HG02588 (cell line): Measurements from ENCODE around the gene GLRB.
"Not testable (repeated sequence)": the region's sequence is repeated elsewhere in the genome, so short reads cannot be mapped to it uniquely, and the experiment has no call there.

Experiments
- ATAC-seq: cut with Tn5 transposase; IDR thresholded peaks from one replicate; pipeline ENCODE4 v1.9.1; 2021; ENCODE audit warnings: mild to moderate bottlenecking, moderate library complexity; ENCODE audit not compliant: unreplicated experiment

GLRB gene

GRCh38 chr4:157127571-157127970 is 51.6 kb downstream of the GLRB start:
- ATAC-seq = no peak

- no peak for ATAC-seq
These were observed 52.4 kb downstream of the GLRB start for GRCh38 chr4:157128395-157128794.

GRCh38 chr4:157141976-157142375 is 66.0 kb downstream of the GLRB start:
- ATAC-seq = no peak

- ATAC-seq = no peak
These were observed 67.4 kb downstream of the GLRB start for GRCh38 chr4:157143369-157143768.

- ATAC-seq = no peak
These were observed 75.8 kb downstream of the GLRB start for GRCh38 chr4:157151711-157152110.

- ATAC-seq = no peak
These were observed 90.1 kb downstream of the GLRB start for GRCh38 chr4:157165935-157166610.

GRCh38 chr4:157170321-157170720 is 94.4 kb downstream of the GLRB start:
- ATAC-seq = no peak

GRCh38 chr4:157172011-157172410 is 96.1 kb downstream of the GLRB start:
- ATAC-seq = no peak

GRCh38 chr4:157180268-157180667 is 104.3 kb downstream of the GLRB start:
- not testable (repeated sequence) for ATAC-seq

- no peak for ATAC-seq
These were observed 108.3 kb downstream of the GLRB start for GRCh38 chr4:157184300-157184699.

- no peak for ATAC-seq
These were observed 109.4 kb downstream of the GLRB start for GRCh38 chr4:157185363-157185762.

- no peak for ATAC-seq
These were observed 119.4 kb downstream of the GLRB start for GRCh38 chr4:157195374-157195773.

GRCh38 chr4:157196046-157196445 is 120.1 kb downstream of the GLRB start:
- ATAC-seq = no peak

- no peak for ATAC-seq
These were observed 128.8 kb downstream of the GLRB start for GRCh38 chr4:157204634-157205244.

- ATAC-seq = no peak
These were observed 141.8 kb downstream of the GLRB start for GRCh38 chr4:157217708-157218107.

GRCh38 chr4:157219711-157220370 is 143.9 kb downstream of the GLRB start:
- ATAC-seq = no peak

GRCh38 chr4:157220371-157220881 is 144.5 kb downstream of the GLRB start, which contains the start of gene GRIA2:
TSS of gene GRIA2 (plus strand) at chr4:157220728. CDS start at chr4:157221043, 315 bp downstream.
- ATAC-seq = no peak

GRCh38 chr4:157221426-157221894 is 145.5 kb downstream of the GLRB start:
- ATAC-seq = no peak
